ENCODE data around the gene ALDH2. TPM values are rescaled to one million over a fixed set of nuclear protein-coding genes. Genes with fewer than 3 reads are reported as not detected.

Gene ALDH2
- total and polyA plus RNA-seq, 2 experiments from 2014 or later, result 130 to 164 TPM

- no peaks in the 10 kb centered on the region for H3K9me3 ChIP-seq (ENCODE audit: low read depth)
- H3K4me1 ChIP-seq (ENCODE audit: low read depth), result no peaks in the 10 kb centered on the region
- H3K27ac ChIP-seq, result no peak overlapping the region
- H3K4me3 ChIP-seq, result no peak overlapping the region
- no peaks in the 10 kb centered on the region for H3K27me3 ChIP-seq
- no peak for TF ChIP-seq CTCF (IDR thresholded peaks at IDR 0.05; ENCODE audit: low read depth, low read length)
- H3K36me3 ChIP-seq, result peaks cover 2% of the 10 kb centered on the region
- no peak for DNase-seq (ENCODE audit: low read depth in 1 of 2, low spot score in 1 of 2)
Measured at GRCh38 chr12:111756196-111756595, 10.5 kb upstream of the ALDH2 start.

GRCh38 chr12:111756681-111757080 lies 10.1 kb upstream of the ALDH2 start:
- no peak for DNase-seq (ENCODE audit: low read depth in 1 of 2, low spot score in 1 of 2)
- peaks cover 2% of the 10 kb centered on the region for H3K36me3 ChIP-seq
- H3K27me3 ChIP-seq, result no peaks in the 10 kb centered on the region
- H3K4me1 ChIP-seq (ENCODE audit: low read depth), result no peaks in the 10 kb centered on the region
- no peak for TF ChIP-seq CTCF (IDR thresholded peaks at IDR 0.05; ENCODE audit: low read depth, low read length)
- no peak overlapping the region for H3K27ac ChIP-seq
- H3K4me3 ChIP-seq, result no peak overlapping the region
- H3K9me3 ChIP-seq (ENCODE audit: low read depth), result no peaks in the 10 kb centered on the region

- peak overlapping the region; percentile 45 for H3K27ac ChIP-seq
- TF ChIP-seq CTCF (IDR thresholded peaks at IDR 0.05; ENCODE audit: low read depth, low read length), result no peak
- DNase-seq (ENCODE audit: low read depth in 1 of 2, low spot score in 1 of 2), result peak in 1 of 2 donors; percentile 81
- peaks cover 2% of the 10 kb centered on the region for H3K36me3 ChIP-seq
- H3K4me1 ChIP-seq (ENCODE audit: low read depth), result no peaks in the 10 kb centered on the region
- H3K9me3 ChIP-seq (ENCODE audit: low read depth), result no peaks in the 10 kb centered on the region
- H3K27me3 ChIP-seq, result no peaks in the 10 kb centered on the region
- H3K4me3 ChIP-seq, result no peak overlapping the region
Measured at GRCh38 chr12:111757361-111758119, 9.2 kb upstream of the ALDH2 start.

GRCh38 chr12:111758120-111758561 lies 8.6 kb upstream of the ALDH2 start:
- H3K36me3 ChIP-seq, result peaks cover 2% of the 10 kb centered on the region
- no peaks in the 10 kb centered on the region for H3K4me1 ChIP-seq (ENCODE audit: low read depth)
- no peaks in the 10 kb centered on the region for H3K9me3 ChIP-seq (ENCODE audit: low read depth)
- TF ChIP-seq CTCF (IDR thresholded peaks at IDR 0.05; ENCODE audit: low read depth, low read length), result no peak
- no peak for DNase-seq (ENCODE audit: low read depth in 1 of 2, low spot score in 1 of 2)
- H3K27ac ChIP-seq, result peak overlapping the region; percentile 45
- H3K4me3 ChIP-seq, result no peak overlapping the region
- H3K27me3 ChIP-seq, result no peaks in the 10 kb centered on the region

- Histone ChIP-seq H3K4me1 (ENCODE audit: low read depth) (no peaks in the 10 kb centered on the region), H3K27ac (no peak overlapping the region), H3K27me3 (no peaks in the 10 kb centered on the region), H3K36me3 (peaks cover 2% of the 10 kb centered on the region), H3K4me3 (no peak overlapping the region), H3K9me3 (ENCODE audit: low read depth) (no peaks in the 10 kb centered on the region)
- TF ChIP-seq CTCF (IDR thresholded peaks at IDR 0.05; ENCODE audit: low read depth, low read length), result no peak
- DNase-seq (ENCODE audit: low read depth in 1 of 2, low spot score in 1 of 2), result no peak
Measured at GRCh38 chr12:111759271-111759670, 7.5 kb upstream of the ALDH2 start.

All from cardiac muscle cell (in vitro differentiated cells and primary cell).